Kasumi-1 (cell line): ENCODE results near the gene IQCB1.
A peak's percentile ranks its signal among the peaks of the same experiment; 100 is the strongest.
"Not testable (repeated sequence)": the region's sequence is repeated elsewhere in the genome, so short reads cannot be mapped to it uniquely, and the experiment has no call there.

ENCODE experiments used
- DNase-seq, 2 experiments: peaks; one replicate each; lab custom pipeline; 2025; lab: John Stamatoyannopoulos, UW

IQCB1 gene

GRCh38 chr3:121747976-121748375 is 86.9 kb downstream of the IQCB1 start:
- no peak for DNase-seq

GRCh38 chr3:121743106-121743505 is 91.8 kb downstream of the IQCB1 start:
- not testable (repeated sequence) for DNase-seq

- DNase-seq, result no peak
Observed at GRCh38 chr3:121740896-121741295, 94.0 kb downstream of the IQCB1 start.

GRCh38 chr3:121739902-121740301 is 95.0 kb downstream of the IQCB1 start:
- no peak for DNase-seq

GRCh38 chr3:121737644-121738043 is 97.2 kb downstream of the IQCB1 start:
- DNase-seq, result no peak

GRCh38 chr3:121736112-121736511 is 98.7 kb downstream of the IQCB1 start:
- DNase-seq, result no peak

- no peak for DNase-seq
Observed at GRCh38 chr3:121735047-121735696, 99.7 kb downstream of the IQCB1 start.

- DNase-seq, result no peak
Observed at GRCh38 chr3:121730940-121731687, 103.7 kb downstream of the IQCB1 start.

- DNase-seq, result peak; percentile 85 to 87
Observed at GRCh38 chr3:121724130-121724529, 110.7 kb downstream of the IQCB1 start.

GRCh38 chr3:121723485-121723884 is 111.4 kb downstream of the IQCB1 start:
- DNase-seq, result no peak

- no peak for DNase-seq
Observed at GRCh38 chr3:121722411-121722810, 112.4 kb downstream of the IQCB1 start.

- DNase-seq, result no peak
Observed at GRCh38 chr3:121720163-121720562, 114.7 kb downstream of the IQCB1 start.
